PC-3 (cell line): ENCODE measurements around the gene RASL11B.

Experiments used
- CTCF ChIP-seq: fragments of 300-600 bp; sonication (generic); conservative IDR thresholded peaks from 2 replicates; pipeline ENCODE4 v1.5.1; 2017; ENCODE audit warnings: antibody characterized with exemption, low read depth, mild to moderate bottlenecking, low read length
- EZH2 ChIP-seq: fragments of 300-600 bp; sonication (generic); IDR thresholded peaks from one replicate; pipeline ENCODE4 v1.6.1; 2017; ENCODE audit warnings: antibody characterized with exemption, mild to moderate bottlenecking, low read length; ENCODE audit not compliant: unreplicated experiment

GRCh38 chr4:52822583-52822971 lies 39.5 kb upstream of the RASL11B start:
- TF ChIP-seq EZH2 (no peak), CTCF (no peak)
